Ovary (tissue), 9 donors: ENCODE measurements around the gene AFF2. TPM values are rescaled to one million over a fixed set of nuclear protein-coding genes. Genes with fewer than 3 reads are reported as not detected.

Experiments used
- DNase-seq, 5 donors: peaks; one replicate each; pipeline ENCODE4 v3.0.0-alpha.2; 2019 to 2020
- H3K27ac ChIP-seq, 2 donors: fragments of 200-600 bp; one replicate each; pipeline versions ENCODE4 v1.5.1 to v1.8.0; 2019 to 2022
- H3K27me3 ChIP-seq: fragments of 200-600 bp; one replicate; pipeline ENCODE4 v1.8.0; 2022
- H3K36me3 ChIP-seq: fragments of 200-600 bp; sonication (generic); one replicate; pipeline ENCODE4 v1.5.1; 2019
- H3K4me1 ChIP-seq: one replicate; pipeline ENCODE4 v1.8.1; 2013; ENCODE audit warnings: mild to moderate bottlenecking, moderate library complexity; ENCODE audit not compliant: insufficient read depth
- H3K4me3 ChIP-seq: fragments of 200-600 bp; sonication (generic); one replicate; pipeline ENCODE4 v1.5.1; 2017
- H3K9me3 ChIP-seq, 2 donors: fragments of 200-600 bp in 1 of 2; sonication (generic) in 1 of 2; one replicate each; pipeline versions ENCODE4 v1.5.1 to v1.8.1; 2013 to 2019; ENCODE audit warnings: mild to moderate bottlenecking in 1 of 2, moderate library complexity in 1 of 2
- CTCF ChIP-seq, 3 donors: fragments of 450-650 bp in 2 of 3; fragments of 200-600 bp in 1 of 3; IDR thresholded peaks; one replicate each; pipeline versions ENCODE4 v1.5.1 to v1.8.0; 2016 to 2022; ENCODE audit warnings: antibody characterized with exemption in 3 of 3, mild to moderate bottlenecking in 1 of 3
- EP300 ChIP-seq: sonication (generic); formaldehyde crosslinking; IDR thresholded peaks from one replicate; pipeline ENCODE4 v1.6.1; 2017; ENCODE audit warnings: antibody characterized with exemption
- POLR2A ChIP-seq: fragments of 450-650 bp; IDR thresholded peaks from one replicate; pipeline ENCODE4 v1.6.1; 2017; ENCODE audit warnings: antibody characterized with exemption, mild to moderate bottlenecking, moderate library complexity
- WGBS, 3 donors: extraction: QIAGEN DNeasy Blood & Tissue Kit in 1 of 3; methylation state at CpG; one replicate each; pipeline versions ENCODE4 v1.1.5 to v1.1.7; 2013 to 2017; 5-methylcytosine and 5-hydroxymethylcytosine counted together
- intact Hi-C, 4 donors: fragments of 100-400 bp; cut with DNase I; formaldehyde crosslinking; loops; one replicate each; pipeline versions ENCODE4 v1.11.0 to v1.15.1; 2022 to 2023
- polyA plus RNA-seq, 2 donors: library from polyadenylated mRNA; stranded (reverse); fragments of 200-250 nt in 1 of 2; fragments of 350-450 nt in 1 of 2; fragmentation: Illumina TruSeq in 1 of 2; extraction: RNeasy Lipid Tissue Mini Kit (QIAGEN cat#74804) in 1 of 2; gene quantifications; one replicate each; pipeline ENCODE4 v1.2.3, GENCODE V29; 2013 to 2014
- total RNA-seq, 7 donors: library from RNA; depleted of rRNA in 2 of 7; stranded (reverse); fragments of >200 nt in 2 of 7; fragmentation: NEBNext Ultra II Directional in 3 of 7; extraction: Animal tissue kit (Norgen Biotek cat#: 25700) in 3 of 7; gene quantifications; one replicate each; pipeline versions ENCODE4 v1.1.0 to v1.2.4, GENCODE V29; 2016 to 2023
- donor health status: DM: no; HTN: no; CAD: no; lungs with moderate emphysema.
- donor health status: DM: no; HTN: no; CAD: no.
- donor health status: Bipolar disorder and iron deficiency.
- donor health status: DM: yes; HTN: yes; CAD: no.
- donor health status: DM: no; HTN: no; CAD: no.
- donor health status: DM: yes; HTN: yes; CAD: no.

AFF2 gene
- total and polyA plus RNA-seq, 9 donors = 1.3 to 12.3 (median 4.6) TPM

- H3K4me3 ChIP-seq = no peak overlapping the region
- H3K9me3 ChIP-seq = no peaks in the 10 kb centered on the region
- H3K4me1 ChIP-seq = no peaks in the 10 kb centered on the region
- H3K27ac ChIP-seq = no peak overlapping the region
- WGBS, 3 donors = 70 to 80% (median 73%) methylated on average over 6 of the region's 6 CpGs
- no peaks in the 10 kb centered on the region for H3K27me3 ChIP-seq
- DNase-seq = no peak
- no peaks in the 10 kb centered on the region for H3K36me3 ChIP-seq
- TF ChIP-seq POLR2A = no peak
- no peak for TF ChIP-seq EP300
- TF ChIP-seq CTCF (IDR thresholded peaks at IDR 0.05) = no peak
- intact Hi-C loops = no loop called here
Measured at GRCh38 chrX:148600131-148600530, 99.7 kb downstream of the AFF2 start.

- no peaks in the 10 kb centered on the region for H3K27me3 ChIP-seq
- H3K4me1 ChIP-seq = no peaks in the 10 kb centered on the region
- TF ChIP-seq EP300 = no peak
- no peak for TF ChIP-seq CTCF (IDR thresholded peaks at IDR 0.05)
- TF ChIP-seq POLR2A = no peak
- WGBS, 3 donors = 78 to 91% (median 79%) methylated on average over 2 of the region's 2 CpGs
- intact Hi-C loops = no loop called here
- H3K27ac ChIP-seq = no peak overlapping the region
- no peaks in the 10 kb centered on the region for H3K9me3 ChIP-seq
- no peaks in the 10 kb centered on the region for H3K36me3 ChIP-seq
- H3K4me3 ChIP-seq = no peak overlapping the region
- DNase-seq = no peak
Measured at GRCh38 chrX:148600581-148600980, 100.2 kb downstream of the AFF2 start.

- 37 to 46% (median 39%) methylated on average over 4 of the region's 4 CpGs for WGBS, 3 donors
- no peaks in the 10 kb centered on the region for H3K4me1 ChIP-seq
- H3K36me3 ChIP-seq = no peaks in the 10 kb centered on the region
- intact Hi-C loops = no loop called here
- no peaks in the 10 kb centered on the region for H3K9me3 ChIP-seq
- no peak overlapping the region for H3K4me3 ChIP-seq
- H3K27ac ChIP-seq = no peak overlapping the region
- H3K27me3 ChIP-seq = no peaks in the 10 kb centered on the region
- TF ChIP-seq POLR2A (no peak), CTCF (IDR thresholded peaks at IDR 0.05) (no peak), EP300 (no peak)
- no peak for DNase-seq
Measured at GRCh38 chrX:148601034-148601433, 100.6 kb downstream of the AFF2 start.

GRCh38 chrX:148609515-148610327, 109.3 kb downstream of the AFF2 start:
- Histone ChIP-seq H3K9me3 (no peaks in the 10 kb centered on the region), H3K4me1 (no peaks in the 10 kb centered on the region), H3K27ac (no peak overlapping the region), H3K27me3 (no peaks in the 10 kb centered on the region), H3K4me3 (no peak overlapping the region), H3K36me3 (no peaks in the 10 kb centered on the region)
- intact Hi-C loops = no loop called here
- DNase-seq = no peak
- WGBS, 3 donors = 56 to 59% (median 58%) methylated on average over 4 of the region's 4 CpGs
- TF ChIP-seq CTCF (IDR thresholded peaks at IDR 0.05) (no peak), EP300 (no peak), POLR2A (no peak)
